Gastroesophageal sphincter (tissue), 4 donors: ENCODE results near the gene ARMH3. TPM values are rescaled to one million over a fixed set of nuclear protein-coding genes. Genes with fewer than 3 reads are reported as not detected.
A peak's percentile ranks its signal among the peaks of the same experiment; 100 is the strongest.

Source experiments
- ATAC-seq: fragments of 150-250 bp; one replicate; pipeline ENCODE4 v1.9.1; 2016; ENCODE audit warnings: mild to moderate bottlenecking, moderate library complexity
- H3K27ac ChIP-seq, 4 donors: fragments of 200-600 bp; sonication (generic) in 3 of 4; 1 replicate in 3 of 4; 2 replicates in 1 of 4; pipeline ENCODE4 v1.5.1; 2016 to 2019
- H3K27me3 ChIP-seq: fragments of 200-600 bp; sonication (generic); one replicate; pipeline ENCODE4 v1.5.1; 2019
- H3K36me3 ChIP-seq, 2 donors: fragments of 200-600 bp; sonication (generic); one replicate each; pipeline ENCODE4 v1.5.1; 2019; ENCODE audit warnings: control low read depth in 1 of 2
- H3K4me1 ChIP-seq, 3 donors: fragments of 200-600 bp; sonication (generic); 1 replicate in 2 of 3; 2 replicates in 1 of 3; pipeline ENCODE4 v1.5.1; 2016 to 2019; ENCODE audit warnings: control low read depth in 2 of 3
- H3K4me3 ChIP-seq, 2 donors: fragments of 200-600 bp; sonication (generic); one replicate each; pipeline ENCODE4 v1.5.1; 2019; ENCODE audit warnings: mild to moderate bottlenecking in 1 of 2, moderate library complexity in 1 of 2
- H3K9me3 ChIP-seq, 3 donors: fragments of 200-600 bp; sonication (generic); one replicate each; pipeline ENCODE4 v1.5.1; 2017 to 2019; ENCODE audit warnings: control low read depth in 2 of 3
- CTCF ChIP-seq, 4 experiments: fragments of 200-600 bp in 2 of 4; fragments of 450-650 bp in 2 of 4; sonication (generic) in 1 of 4; IDR thresholded peaks; one replicate each; pipeline ENCODE4 v1.5.1; 2017 to 2019; ENCODE audit warnings: antibody characterized with exemption in 4 of 4, mild to moderate bottlenecking in 2 of 4, moderate library complexity in 2 of 4
- EP300 ChIP-seq: sonication (generic); formaldehyde crosslinking; IDR thresholded peaks from one replicate; pipeline ENCODE4 v1.6.1; 2017; ENCODE audit warnings: antibody characterized with exemption, mild to moderate bottlenecking
- POLR2A ChIP-seq, 2 donors: fragments of 450-650 bp; IDR thresholded peaks; one replicate each; pipeline ENCODE4 v1.6.1; 2017; ENCODE audit warnings: antibody characterized with exemption in 2 of 2, mild to moderate bottlenecking in 2 of 2, moderate library complexity in 1 of 2
- POLR2AphosphoS5 ChIP-seq: sonication (generic); formaldehyde crosslinking; IDR thresholded peaks from one replicate; pipeline ENCODE4 v1.6.1; 2017; ENCODE audit warnings: antibody characterized with exemption
- WGBS, 2 donors: methylation state at CpG; one replicate each; pipeline ENCODE4 v1.1.5; 2018; ENCODE audit warnings: low coverage in 1 of 2; 5-methylcytosine and 5-hydroxymethylcytosine counted together
- total RNA-seq, 4 donors: library from RNA; depleted of rRNA; stranded (reverse); fragments of >200 nt; gene quantifications; one replicate each; pipeline ENCODE4 v1.1.0, GENCODE V29; 2016

ARMH3 gene
- total RNA-seq, 4 donors from 2014 or later, result 12.4 to 17.2 (median 14.9) TPM

DNA sequence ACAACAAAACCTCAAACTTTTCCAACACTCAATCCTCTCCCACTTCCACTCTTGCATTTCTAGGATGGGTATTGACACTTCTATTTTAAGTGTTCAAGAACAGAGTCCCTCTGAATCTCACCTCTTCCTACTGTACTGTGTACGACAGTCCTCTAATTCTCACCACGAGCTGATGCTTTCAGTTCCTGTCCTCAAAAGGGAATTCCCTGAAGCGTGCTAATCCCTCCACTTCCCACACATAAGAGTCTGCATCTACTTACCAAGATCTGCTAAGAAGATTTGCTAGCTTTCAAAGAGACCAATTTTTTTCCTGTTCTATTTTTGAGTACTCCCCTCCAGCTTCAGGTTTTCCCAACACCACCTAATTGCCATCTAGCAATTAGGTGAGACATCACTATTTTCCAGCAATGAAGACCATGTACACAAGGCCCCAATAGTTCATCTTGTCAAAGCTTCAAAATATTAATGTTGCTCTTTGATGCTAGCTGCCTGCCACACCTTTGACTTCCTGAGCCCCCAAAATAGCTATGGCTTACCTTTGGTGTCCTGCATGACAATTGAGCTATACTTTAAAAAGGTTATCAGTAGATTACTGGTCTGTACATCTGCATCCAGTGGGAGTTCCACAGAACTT lies 54.4 kb downstream of the ARMH3 start:
- Histone ChIP-seq H3K9me3 (no peaks in the 10 kb centered on the region), H3K27ac (no peak overlapping the region), H3K4me3 (no peak overlapping the region), H3K27me3 (no peaks in the 10 kb centered on the region), H3K36me3 (peaks cover 10 to 76% of the 10 kb centered on the region in 2 donors), H3K4me1 (peaks cover 0 to 21% (median 3%) of the 10 kb centered on the region in 3 donors)
- TF ChIP-seq CTCF (IDR thresholded peaks at IDR 0.05) (no peak), POLR2AphosphoS5 (no peak)
- whole genome bisulfite sequencing, 2 donors, result 51 to 56% methylated on average over 3 of the region's 3 CpGs
- no peak for ATAC-seq

DNA sequence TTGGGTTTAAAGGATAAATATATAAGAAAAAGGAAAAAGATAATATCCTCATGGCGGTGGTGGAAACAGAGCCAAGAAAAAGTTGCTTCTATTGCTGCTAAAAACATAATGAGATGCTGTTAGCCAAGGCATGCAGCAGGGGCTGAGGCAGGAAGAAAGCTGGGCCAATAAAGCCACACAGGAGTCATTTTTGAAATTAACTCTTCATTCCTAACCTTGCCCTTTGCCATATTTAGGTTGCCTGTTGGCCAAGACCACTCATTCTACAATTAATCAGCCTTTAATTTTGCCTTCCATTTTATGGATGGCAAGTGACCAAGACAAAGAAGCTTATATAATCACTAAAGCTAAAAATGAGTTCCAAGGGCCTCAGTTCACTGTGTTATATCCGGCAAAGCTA lies 58.2 kb downstream of the ARMH3 start:
- no peak for TF ChIP-seq EP300
- TF ChIP-seq CTCF (IDR thresholded peaks at IDR 0.05), result no peak
- no peak for TF ChIP-seq POLR2A (IDR thresholded peaks at IDR 0.05)
- TF ChIP-seq POLR2AphosphoS5, result no peak
- no peak for ATAC-seq
- Histone ChIP-seq H3K4me1 (peaks cover 0 to 26% (median 3%) of the 10 kb centered on the region in 3 donors), H3K27ac (peak overlapping the region in 1 of 4 donors; percentile 12), H3K27me3 (no peaks in the 10 kb centered on the region), H3K4me3 (no peak overlapping the region), H3K9me3 (no peaks in the 10 kb centered on the region), H3K36me3 (peaks cover 0 to 63% of the 10 kb centered on the region in 2 donors)
- WGBS, 2 donors, result 0 to 30% methylated on average over 1 to 2 of the region's 2 CpGs

DNA sequence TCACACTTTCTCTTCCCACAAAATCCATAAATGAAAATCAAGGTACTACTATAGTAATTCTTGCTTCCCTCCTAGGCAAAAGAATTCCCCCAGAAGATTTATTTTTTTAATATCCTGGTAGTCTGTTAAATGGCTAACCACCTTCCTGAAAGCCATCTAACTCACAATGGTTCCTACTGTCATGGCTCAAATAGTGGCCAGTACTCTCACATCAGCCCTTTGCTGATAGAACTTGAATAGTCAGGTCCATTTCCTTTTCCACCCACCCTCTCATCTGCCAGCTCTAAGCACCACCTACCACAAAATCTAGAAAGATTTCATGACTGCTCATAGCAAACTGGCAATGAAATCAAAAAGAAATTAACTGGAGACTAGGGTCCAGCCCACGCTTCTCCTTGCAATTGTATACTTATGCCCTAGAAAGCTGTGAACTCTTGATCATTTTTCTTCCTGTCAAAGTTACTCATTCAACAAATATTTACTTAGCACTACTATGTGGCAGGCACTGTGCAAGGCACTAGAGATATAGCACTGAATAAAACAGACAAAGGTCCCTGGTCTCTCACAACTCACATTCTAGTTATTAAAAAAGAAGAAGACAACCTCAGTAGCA lies 60.4 kb downstream of the ARMH3 start:
- H3K4me3 ChIP-seq, result no peak overlapping the region
- H3K4me1 ChIP-seq, result peaks cover 0 to 26% (median 3%) of the 10 kb centered on the region in 3 donors
- ATAC-seq, result no peak
- H3K36me3 ChIP-seq, result peaks cover 0 to 63% of the 10 kb centered on the region in 2 donors
- no peaks in the 10 kb centered on the region for H3K27me3 ChIP-seq
- no peak overlapping the region for H3K27ac ChIP-seq
- WGBS, 2 donors, result 14 to 46% methylated on average over 1 of the region's 1 CpG
- no peak for TF ChIP-seq POLR2AphosphoS5
- TF ChIP-seq CTCF (IDR thresholded peaks at IDR 0.05), result no peak
- H3K9me3 ChIP-seq, result no peaks in the 10 kb centered on the region

GRCh38 chr10:101993651-101994200 lies 62.2 kb downstream of the ARMH3 start:
- peaks cover 3 to 65% of the 10 kb centered on the region in 2 donors for H3K36me3 ChIP-seq
- no peaks in the 10 kb centered on the region for H3K27me3 ChIP-seq
- WGBS, 2 donors, result 82 to 89% methylated on average over 5 of the region's 5 CpGs
- H3K4me1 ChIP-seq, result peaks cover 0 to 20% (median 3%) of the 10 kb centered on the region in 3 donors
- ATAC-seq, result no peak
- H3K9me3 ChIP-seq, result no peaks in the 10 kb centered on the region
- TF ChIP-seq CTCF (IDR thresholded peaks at IDR 0.05), result no peak
- no peak for TF ChIP-seq POLR2A (IDR thresholded peaks at IDR 0.05)
- no peak for TF ChIP-seq POLR2AphosphoS5
- TF ChIP-seq EP300, result no peak
- no peak overlapping the region for H3K27ac ChIP-seq
- H3K4me3 ChIP-seq, result no peak overlapping the region

GRCh38 chr10:101993221-101993620 lies 62.8 kb downstream of the ARMH3 start:
- no peaks in the 10 kb centered on the region for H3K27me3 ChIP-seq
- 86 to 88% methylated on average over 4 of the region's 4 CpGs for WGBS, 2 donors
- peaks cover 0 to 15% (median 2%) of the 10 kb centered on the region in 3 donors for H3K4me1 ChIP-seq
- no peak overlapping the region for H3K27ac ChIP-seq
- H3K4me3 ChIP-seq, result no peak overlapping the region
- peaks cover 3 to 70% of the 10 kb centered on the region in 2 donors for H3K36me3 ChIP-seq
- TF ChIP-seq EP300 (no peak), POLR2A (IDR thresholded peaks at IDR 0.05) (no peak), CTCF (IDR thresholded peaks at IDR 0.05) (no peak), POLR2AphosphoS5 (no peak)
- no peak for ATAC-seq
- no peaks in the 10 kb centered on the region for H3K9me3 ChIP-seq
